GM10266 (cell line): Measurements from ENCODE around the gene TMEM125.

Experiments
- DNase-seq: peaks from one replicate; pipeline ENCODE4 v3.0.0; 2012; ENCODE audit errors: extremely low spot score
- TF ChIP-seq, protein P1 (sequence below): IDR thresholded peaks from 2 replicates; pipeline ENCODE4 v1.5.1; 2012; ENCODE audit warnings: mild to moderate bottlenecking, low read depth; ENCODE audit not compliant: control insufficient read depth, insufficient read depth; ENCODE audit errors: missing control alignments

Gene TMEM125

DNA sequence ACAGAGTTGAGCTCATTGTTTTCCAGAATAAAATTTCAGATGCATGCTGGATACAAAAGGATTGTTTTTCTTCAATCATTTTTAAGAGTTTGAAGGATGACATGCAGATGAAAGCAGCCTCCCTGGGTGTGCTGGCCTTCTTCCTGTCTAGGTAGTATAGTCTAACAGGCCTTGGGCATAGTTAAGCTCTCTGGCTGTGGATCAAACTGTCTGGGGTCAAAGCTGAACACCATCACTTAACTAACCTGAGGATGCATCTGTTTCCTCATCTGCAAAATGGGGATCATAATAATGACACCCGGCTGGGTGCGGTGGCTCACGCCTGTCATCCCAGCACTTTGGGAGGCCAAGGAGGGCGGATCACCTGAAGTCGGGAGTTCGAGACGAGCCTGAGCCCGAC is 25.0 kb downstream of the TMEM125 start:
- TF ChIP-seq, protein P1, sequence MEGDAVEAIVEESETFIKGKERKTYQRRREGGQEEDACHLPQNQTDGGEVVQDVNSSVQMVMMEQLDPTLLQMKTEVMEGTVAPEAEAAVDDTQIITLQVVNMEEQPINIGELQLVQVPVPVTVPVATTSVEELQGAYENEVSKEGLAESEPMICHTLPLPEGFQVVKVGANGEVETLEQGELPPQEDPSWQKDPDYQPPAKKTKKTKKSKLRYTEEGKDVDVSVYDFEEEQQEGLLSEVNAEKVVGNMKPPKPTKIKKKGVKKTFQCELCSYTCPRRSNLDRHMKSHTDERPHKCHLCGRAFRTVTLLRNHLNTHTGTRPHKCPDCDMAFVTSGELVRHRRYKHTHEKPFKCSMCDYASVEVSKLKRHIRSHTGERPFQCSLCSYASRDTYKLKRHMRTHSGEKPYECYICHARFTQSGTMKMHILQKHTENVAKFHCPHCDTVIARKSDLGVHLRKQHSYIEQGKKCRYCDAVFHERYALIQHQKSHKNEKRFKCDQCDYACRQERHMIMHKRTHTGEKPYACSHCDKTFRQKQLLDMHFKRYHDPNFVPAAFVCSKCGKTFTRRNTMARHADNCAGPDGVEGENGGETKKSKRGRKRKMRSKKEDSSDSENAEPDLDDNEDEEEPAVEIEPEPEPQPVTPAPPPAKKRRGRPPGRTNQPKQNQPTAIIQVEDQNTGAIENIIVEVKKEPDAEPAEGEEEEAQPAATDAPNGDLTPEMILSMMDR: no peak
- DNase-seq: no peak

DNA sequence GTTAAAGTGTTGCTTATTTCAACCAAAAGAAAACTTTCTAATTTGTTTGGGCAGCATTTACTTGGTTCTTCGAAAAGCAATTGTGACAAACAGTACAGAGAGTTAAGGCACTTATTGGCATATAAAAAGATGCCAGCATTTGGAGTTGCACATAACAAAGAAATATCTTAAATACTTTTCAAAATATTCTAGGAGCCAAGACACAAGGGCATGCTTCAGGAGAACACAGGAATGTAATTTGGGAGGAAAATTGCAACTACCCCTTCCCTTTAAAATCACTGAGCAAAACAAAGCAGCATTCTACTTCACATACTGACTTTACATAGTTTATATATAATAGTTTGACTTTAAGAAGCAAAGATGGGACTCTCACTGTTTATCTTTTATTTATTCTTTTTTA is 26.4 kb downstream of the TMEM125 start:
- TF ChIP-seq, protein P1: no peak
- DNase-seq: no peak

DNA sequence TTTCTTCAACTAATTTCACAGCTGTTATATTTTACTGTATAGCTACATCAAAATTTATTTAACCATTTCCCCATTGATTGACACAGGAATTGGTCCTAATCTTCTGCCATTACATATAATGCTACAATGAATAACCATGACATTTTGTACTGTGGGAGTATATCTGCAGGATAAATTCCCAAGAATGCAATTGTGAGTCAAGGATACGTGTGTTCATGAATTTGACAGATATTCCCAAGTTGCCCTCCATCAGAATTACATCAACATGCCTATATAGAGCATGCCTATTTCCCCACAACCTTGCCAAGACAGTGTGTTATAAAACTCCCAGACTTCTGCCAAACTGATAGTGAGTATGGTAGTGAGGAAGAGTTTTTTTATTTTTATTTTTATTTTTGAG is 28.3 kb downstream of the TMEM125 start:
- TF ChIP-seq, protein P1: no peak
- no peak for DNase-seq

DNA sequence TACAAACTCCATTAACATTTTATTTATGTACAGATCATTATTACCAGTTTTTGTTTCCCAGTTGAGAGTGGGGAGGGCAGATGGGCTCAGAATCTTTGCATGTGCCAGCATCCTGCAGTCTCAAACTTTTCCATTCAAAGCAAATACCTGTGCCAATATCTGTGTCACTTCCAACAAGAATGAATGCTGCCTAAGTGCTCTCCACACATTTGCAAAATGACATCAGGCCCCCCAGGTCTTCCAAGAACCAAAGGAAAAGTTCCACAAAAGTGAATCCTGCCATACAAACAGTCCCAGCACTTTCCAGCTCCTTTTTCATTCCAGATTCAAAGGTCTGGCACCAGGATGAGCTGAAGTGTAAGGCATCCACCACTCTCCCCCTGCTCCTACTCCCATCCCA is 29.3 kb downstream of the TMEM125 start:
- TF ChIP-seq, protein P1: no peak
- DNase-seq: no peak

DNA sequence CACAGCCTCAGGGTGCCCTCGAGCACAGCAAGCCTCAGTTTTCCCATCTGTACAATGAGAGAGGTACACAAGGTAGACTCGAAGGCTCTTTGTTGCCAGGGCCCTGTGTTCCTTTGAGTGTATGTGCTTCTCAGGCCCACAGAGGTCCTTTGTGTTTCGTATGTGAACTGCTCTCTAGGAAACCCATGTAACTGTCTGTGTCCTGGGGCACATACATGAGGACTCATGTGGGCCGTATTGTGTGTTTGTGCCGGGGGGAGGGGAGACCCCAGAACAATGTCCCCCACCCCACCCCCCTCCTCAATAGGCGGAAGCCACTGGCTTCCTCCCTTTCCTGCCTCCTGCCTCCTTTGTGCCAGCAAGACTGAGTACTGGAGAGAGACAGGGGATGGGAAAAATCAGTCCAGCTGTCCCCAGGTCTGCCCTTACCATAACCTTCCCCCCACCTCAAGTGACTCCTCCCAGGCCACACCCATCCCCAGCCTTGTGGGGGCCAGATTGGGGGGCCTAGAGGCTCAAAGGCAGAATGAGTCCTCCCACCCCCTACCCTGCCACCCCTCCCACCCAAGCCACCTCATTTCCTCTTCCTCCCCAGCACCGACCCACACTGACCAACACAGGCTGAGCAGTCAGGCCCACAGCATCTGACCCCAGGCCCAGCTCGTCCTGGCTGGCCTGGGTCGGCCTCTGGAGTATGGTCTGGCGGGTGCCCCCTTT is 30.8 kb downstream of the TMEM125 start, which contains the start of gene TIE1:
Gene TIE1 (plus strand): TSS at position 605 of the 717 bp plus-strand sequence. CDS start 90 bp downstream, at position 695.
- DNase-seq: no peak
- TF ChIP-seq, protein P1: no peak

DNA sequence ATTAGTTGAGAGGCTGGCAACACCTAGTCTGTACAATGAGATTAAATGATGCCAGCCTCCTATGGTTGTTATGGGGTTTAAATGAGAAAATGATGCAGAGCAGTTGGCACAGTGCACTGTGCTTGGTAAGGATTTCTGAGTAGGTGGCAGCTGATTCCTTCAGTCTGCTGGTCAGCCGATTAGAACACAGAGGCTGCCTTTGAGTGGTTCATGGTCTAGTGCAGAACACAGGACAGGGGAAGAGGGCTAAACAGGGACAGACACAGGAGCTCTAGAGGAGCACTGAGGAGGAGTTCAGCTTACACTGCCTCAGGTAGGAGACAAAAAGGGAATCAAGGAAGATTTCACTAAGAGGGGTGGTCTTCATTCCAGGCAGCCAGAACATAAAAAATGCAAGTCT is 32.4 kb downstream of the TMEM125 start:
- DNase-seq: no peak
- TF ChIP-seq, protein P1: no peak

DNA sequence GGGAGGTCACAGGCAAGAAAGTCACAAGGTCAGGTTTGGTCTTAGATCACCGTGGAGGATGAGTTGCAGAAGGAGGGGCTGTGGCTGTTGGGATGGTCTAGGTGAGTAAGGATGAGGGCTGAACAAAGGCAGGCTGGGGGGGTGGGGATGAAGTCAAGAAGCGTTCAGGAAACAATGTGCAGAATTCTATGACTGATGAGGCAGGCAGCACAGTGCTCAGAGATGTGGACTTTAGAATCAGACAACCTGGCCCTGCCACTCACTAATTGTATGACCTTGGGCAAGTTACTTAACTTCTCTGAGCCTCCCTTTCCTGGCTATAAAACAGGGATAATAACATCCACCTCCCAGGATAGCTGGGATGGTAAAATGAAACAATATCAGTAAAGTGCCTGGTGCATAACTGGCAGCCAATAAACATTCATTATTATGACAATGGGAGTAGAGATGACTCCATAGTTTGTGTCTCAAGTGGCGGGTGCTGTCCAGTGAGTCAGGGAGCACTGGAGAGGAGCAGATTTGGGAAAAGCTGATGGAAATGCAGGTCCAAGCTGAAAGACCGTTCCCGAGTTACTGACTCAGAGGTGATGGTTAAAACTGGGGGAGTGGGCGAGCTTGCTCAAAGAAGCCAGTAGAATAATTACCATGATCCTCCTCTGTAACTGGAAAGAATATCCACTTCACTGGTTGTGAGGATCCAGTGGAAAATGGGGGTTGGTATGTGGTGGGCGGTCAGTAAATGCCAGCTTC is 33.1 kb downstream of the TMEM125 start:
- TF ChIP-seq, protein P1: no peak
- no peak for DNase-seq
